ENCODE data around the gene TGFBR2.

Gene TGFBR2

DNA sequence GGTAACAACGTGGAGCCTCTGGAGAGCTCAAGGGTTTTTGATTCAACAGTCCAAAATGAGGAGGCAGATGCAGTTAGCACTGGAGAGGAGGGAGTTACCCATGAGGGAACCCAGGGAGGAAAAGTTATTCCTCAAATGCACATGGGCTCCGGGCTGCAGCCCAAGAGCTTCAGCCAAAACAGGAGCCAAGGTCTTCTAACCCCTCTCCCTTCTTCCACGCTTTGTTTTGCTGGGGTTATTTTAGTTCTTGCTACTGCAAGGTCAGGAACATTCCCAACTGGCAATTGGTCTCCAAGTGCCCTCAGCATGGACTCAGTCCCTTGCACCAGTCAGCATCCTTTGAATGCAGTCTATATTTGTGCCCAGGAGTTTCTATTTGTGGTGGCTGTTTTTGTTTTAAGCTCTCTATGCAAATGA lies 90.0 kb downstream of the TGFBR2 start:
- Histone ChIP-seq H4K20me1 (ENCODE audit: insufficient read depth, low read length, poor library complexity, severe bottlenecking) (no peaks in the 10 kb centered on the region), H3K79me2 (ENCODE audit: insufficient read depth, low read length) (no peaks in the 10 kb centered on the region), H3K9me3 (ENCODE audit: insufficient read depth, low read depth, low read length) (no peaks in the 10 kb centered on the region), H3K27me3 (ENCODE audit: insufficient read depth, low read length, poor library complexity, severe bottlenecking) (no peaks in the 10 kb centered on the region), H3K9me2 (replicated peaks; ENCODE audit: low read depth, low read length) (no peaks in the 10 kb centered on the region), H3K4me1 (ENCODE audit: insufficient read depth, low read length, poor library complexity, severe bottlenecking) (peaks cover 4% of the 10 kb centered on the region), H2AFZ (ENCODE audit: low read length) (no peak overlapping the region), H3K4me2 (ENCODE audit: low read depth, low read length, poor library complexity, severe bottlenecking) (no peak overlapping the region), H3K9ac (ENCODE audit: low read depth, low read length, poor library complexity, severe bottlenecking) (no peak overlapping the region), H3K36me3 (ENCODE audit: insufficient read depth, low read length) (peaks cover 42% of the 10 kb centered on the region), H3F3A (ENCODE audit: low read depth) (no peaks in the 10 kb centered on the region), H3K4me3 (ENCODE audit: low read length, poor library complexity, severe bottlenecking) (no peak overlapping the region)
- TF ChIP-seq, protein P1, sequence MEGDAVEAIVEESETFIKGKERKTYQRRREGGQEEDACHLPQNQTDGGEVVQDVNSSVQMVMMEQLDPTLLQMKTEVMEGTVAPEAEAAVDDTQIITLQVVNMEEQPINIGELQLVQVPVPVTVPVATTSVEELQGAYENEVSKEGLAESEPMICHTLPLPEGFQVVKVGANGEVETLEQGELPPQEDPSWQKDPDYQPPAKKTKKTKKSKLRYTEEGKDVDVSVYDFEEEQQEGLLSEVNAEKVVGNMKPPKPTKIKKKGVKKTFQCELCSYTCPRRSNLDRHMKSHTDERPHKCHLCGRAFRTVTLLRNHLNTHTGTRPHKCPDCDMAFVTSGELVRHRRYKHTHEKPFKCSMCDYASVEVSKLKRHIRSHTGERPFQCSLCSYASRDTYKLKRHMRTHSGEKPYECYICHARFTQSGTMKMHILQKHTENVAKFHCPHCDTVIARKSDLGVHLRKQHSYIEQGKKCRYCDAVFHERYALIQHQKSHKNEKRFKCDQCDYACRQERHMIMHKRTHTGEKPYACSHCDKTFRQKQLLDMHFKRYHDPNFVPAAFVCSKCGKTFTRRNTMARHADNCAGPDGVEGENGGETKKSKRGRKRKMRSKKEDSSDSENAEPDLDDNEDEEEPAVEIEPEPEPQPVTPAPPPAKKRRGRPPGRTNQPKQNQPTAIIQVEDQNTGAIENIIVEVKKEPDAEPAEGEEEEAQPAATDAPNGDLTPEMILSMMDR (conservative IDR thresholded peaks at IDR 0.05; ENCODE audit: low read length), result no peak
- no peak for TF ChIP-seq EZH2phosphoT487 (IDR thresholded peaks at IDR 0.05; ENCODE audit: borderline replicate concordance)

DNA sequence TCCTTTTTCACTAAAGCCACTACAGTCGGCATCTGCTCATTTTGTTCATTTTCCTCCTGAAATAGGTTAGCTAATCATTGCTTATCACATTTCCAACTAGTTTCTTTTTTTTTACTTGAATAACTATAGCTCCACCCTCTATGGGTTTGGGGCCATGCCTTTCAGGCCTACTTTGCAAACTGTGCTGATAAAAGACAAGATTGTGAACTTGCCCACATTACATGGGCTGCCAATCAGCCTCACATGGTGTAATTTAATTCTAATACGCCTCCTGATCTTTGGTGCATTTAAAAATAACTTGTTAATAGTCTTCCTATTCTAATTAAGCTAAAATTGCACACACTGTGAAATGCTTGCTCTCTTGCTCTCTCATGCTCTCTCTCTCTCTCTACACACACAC lies 90.5 kb downstream of the TGFBR2 start:
- no peak overlapping the region for H3K9ac ChIP-seq (ENCODE audit: low read depth, low read length, poor library complexity, severe bottlenecking)
- no peaks in the 10 kb centered on the region for H3K9me3 ChIP-seq (ENCODE audit: insufficient read depth, low read depth, low read length)
- no peaks in the 10 kb centered on the region for H3F3A ChIP-seq (ENCODE audit: low read depth)
- no peaks in the 10 kb centered on the region for H4K20me1 ChIP-seq (ENCODE audit: insufficient read depth, low read length, poor library complexity, severe bottlenecking)
- no peak overlapping the region for H2AFZ ChIP-seq (ENCODE audit: low read length)
- no peaks in the 10 kb centered on the region for H3K27me3 ChIP-seq (ENCODE audit: insufficient read depth, low read length, poor library complexity, severe bottlenecking)
- peaks cover 4% of the 10 kb centered on the region for H3K4me1 ChIP-seq (ENCODE audit: insufficient read depth, low read length, poor library complexity, severe bottlenecking)
- H3K9me2 ChIP-seq (replicated peaks; ENCODE audit: low read depth, low read length), result no peaks in the 10 kb centered on the region
- no peak overlapping the region for H3K4me2 ChIP-seq (ENCODE audit: low read depth, low read length, poor library complexity, severe bottlenecking)
- no peak overlapping the region for H3K4me3 ChIP-seq (ENCODE audit: low read length, poor library complexity, severe bottlenecking)
- TF ChIP-seq EZH2phosphoT487 (IDR thresholded peaks at IDR 0.05; ENCODE audit: borderline replicate concordance), result no peak
- TF ChIP-seq, protein P1 (conservative IDR thresholded peaks at IDR 0.05; ENCODE audit: low read length), result no peak
- H3K36me3 ChIP-seq (ENCODE audit: insufficient read depth, low read length), result peaks cover 39% of the 10 kb centered on the region
- H3K79me2 ChIP-seq (ENCODE audit: insufficient read depth, low read length), result no peaks in the 10 kb centered on the region

DNA sequence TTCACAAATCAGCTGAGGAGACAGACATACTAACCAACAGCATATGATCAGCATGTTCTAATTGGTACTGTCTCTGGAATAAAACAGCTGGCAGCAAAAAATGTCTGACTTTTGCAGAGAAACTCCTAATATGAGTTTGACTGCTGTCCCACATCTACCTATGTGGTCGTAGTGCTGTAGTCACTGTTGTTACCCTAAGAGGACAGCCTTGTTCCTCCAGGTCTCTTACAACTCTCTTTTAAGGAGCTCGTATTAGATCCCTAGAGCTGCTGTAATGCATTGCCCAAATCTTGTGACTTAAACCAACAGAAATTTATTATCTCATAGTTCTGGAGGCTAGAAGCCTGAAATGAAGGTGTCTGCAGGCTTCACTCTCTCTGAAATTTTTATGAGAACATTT lies 92.1 kb downstream of the TGFBR2 start:
- H3K4me1 ChIP-seq (ENCODE audit: insufficient read depth, low read length, poor library complexity, severe bottlenecking), result no peaks in the 10 kb centered on the region
- no peak for TF ChIP-seq EZH2phosphoT487 (IDR thresholded peaks at IDR 0.05; ENCODE audit: borderline replicate concordance)
- TF ChIP-seq, protein P1 (conservative IDR thresholded peaks at IDR 0.05; ENCODE audit: low read length), result no peak
- H3K79me2 ChIP-seq (ENCODE audit: insufficient read depth, low read length), result no peaks in the 10 kb centered on the region
- H3K36me3 ChIP-seq (ENCODE audit: insufficient read depth, low read length), result peaks cover 24% of the 10 kb centered on the region
- H3K9me2 ChIP-seq (replicated peaks; ENCODE audit: low read depth, low read length), result no peaks in the 10 kb centered on the region
- no peak overlapping the region for H3K9ac ChIP-seq (ENCODE audit: low read depth, low read length, poor library complexity, severe bottlenecking)
- H3K9me3 ChIP-seq (ENCODE audit: insufficient read depth, low read depth, low read length), result 0 out of 2 replicates have a peak, but pooled peaks cover 8% of the 10 kb centered on the region
- H3K4me3 ChIP-seq (ENCODE audit: low read length, poor library complexity, severe bottlenecking), result no peak overlapping the region
- H2AFZ ChIP-seq (ENCODE audit: low read length), result no peak overlapping the region
- no peak overlapping the region for H3K4me2 ChIP-seq (ENCODE audit: low read depth, low read length, poor library complexity, severe bottlenecking)
- no peaks in the 10 kb centered on the region for H3F3A ChIP-seq (ENCODE audit: low read depth)
- no peaks in the 10 kb centered on the region for H4K20me1 ChIP-seq (ENCODE audit: insufficient read depth, low read length, poor library complexity, severe bottlenecking)
- H3K27me3 ChIP-seq (ENCODE audit: insufficient read depth, low read length, poor library complexity, severe bottlenecking), result no peaks in the 10 kb centered on the region
